DND-41 (cell line): Measurements from ENCODE around the gene U2AF1L4.

Experiments used
- ATAC-seq: fragments of 200-7000 bp; cut with Tn5 transposase; 3 replicates; pipeline ENCODE4 v1.9.1; 2021; ENCODE audit warnings: low read depth; ENCODE audit not compliant: insufficient read depth
- DNase-seq: peaks from one replicate; pipeline ENCODE4 v3.0.0-alpha.2; 2020
- H2AFZ ChIP-seq: 2 replicates; pipeline ENCODE4 v1.6.0; 2012; ENCODE audit warnings: low read depth, low read length
- H3K27ac ChIP-seq: 2 replicates; pipeline ENCODE4 v1.5.1; 2012; ENCODE audit warnings: low read length, inconsistent platforms
- H3K27me3 ChIP-seq: fragments of 200-600 bp; sonication (generic); 2 replicates; pipeline ENCODE4 v1.6.0; 2012; ENCODE audit warnings: low read length, mild to moderate bottlenecking, inconsistent platforms; ENCODE audit not compliant: insufficient read depth, poor library complexity
- H3K36me3 ChIP-seq: 2 replicates; pipeline ENCODE4 v1.5.1; 2012; ENCODE audit warnings: low read length, inconsistent platforms; ENCODE audit not compliant: insufficient read depth
- H3K4me1 ChIP-seq: 2 replicates; pipeline ENCODE4 v1.5.1; 2012; ENCODE audit warnings: mild to moderate bottlenecking, low read length; ENCODE audit not compliant: insufficient read depth
- H3K4me2 ChIP-seq: 2 replicates; pipeline ENCODE4 v1.6.0; 2012; ENCODE audit warnings: mild to moderate bottlenecking, moderate library complexity, low read length, inconsistent platforms; ENCODE audit not compliant: insufficient read depth
- H3K4me3 ChIP-seq, 2 experiments: fragments of 200-600 bp in 1 of 2; shearing (Covaris generic) in 1 of 2; 2 replicates each; pipeline ENCODE4 v1.5.1; 2012 to 2016; ENCODE audit warnings: inconsistent platforms in 2 of 2, low read length in 2 of 2, mild to moderate bottlenecking in 2 of 2, low read depth in 1 of 2, moderate library complexity in 1 of 2
- H3K79me2 ChIP-seq: 2 replicates; pipeline ENCODE4 v1.6.0; 2012; ENCODE audit warnings: low read length, inconsistent platforms; ENCODE audit not compliant: insufficient read depth
- H3K9ac ChIP-seq: 2 replicates; pipeline ENCODE4 v1.6.0; 2012; ENCODE audit warnings: low read depth, mild to moderate bottlenecking, inconsistent platforms, low read length, moderate library complexity
- H3K9me3 ChIP-seq: 2 replicates; pipeline ENCODE4 v1.5.1; 2012; ENCODE audit warnings: low read length, moderate library complexity, mild to moderate bottlenecking, inconsistent platforms; ENCODE audit not compliant: insufficient read depth, severe bottlenecking
- H4K20me1 ChIP-seq: 2 replicates; pipeline ENCODE4 v1.6.0; 2012; ENCODE audit warnings: low read length; ENCODE audit not compliant: insufficient read depth
- CTCF ChIP-seq: IDR thresholded peaks from 2 replicates; pipeline ENCODE4 v1.5.1; 2012; ENCODE audit warnings: borderline replicate concordance, low read length, moderate library complexity, mild to moderate bottlenecking; ENCODE audit not compliant: poor library complexity, severe bottlenecking; ENCODE audit errors: extremely low read depth
- EZH2 ChIP-seq: IDR thresholded peaks from 3 replicates; pipeline ENCODE4 v1.6.1; 2012; ENCODE audit warnings: borderline replicate concordance, low read depth, mild to moderate bottlenecking, moderate library complexity, low read length, inconsistent platforms; ENCODE audit not compliant: severe bottlenecking

The U2AF1L4 gene

GRCh38 chr19:35703343-35703742 lies 41.9 kb downstream of the U2AF1L4 start:
- H2AFZ ChIP-seq = peak overlapping the region; percentile 98; the same call in 1 of the 2 replicates
- H3K4me1 ChIP-seq = peaks cover 18% of the 10 kb centered on the region
- no peaks in the 10 kb centered on the region for H3K9me3 ChIP-seq
- no peak for TF ChIP-seq EZH2
- TF ChIP-seq CTCF = no peak
- H3K27me3 ChIP-seq = peaks cover 4% of the 10 kb centered on the region
- ATAC-seq = no peak
- no peak overlapping the region for H3K27ac ChIP-seq
- no peaks in the 10 kb centered on the region for H3K36me3 ChIP-seq
- no peak overlapping the region for H3K4me3 ChIP-seq
- H3K9ac ChIP-seq = no peak overlapping the region; the same call in 1 of the 2 replicates
- peak overlapping the region; percentile 78; the same call in 1 of the 2 replicates for H3K4me2 ChIP-seq
- DNase-seq = no peak
- no peaks in the 10 kb centered on the region for H4K20me1 ChIP-seq
- no peaks in the 10 kb centered on the region for H3K79me2 ChIP-seq

- peak overlapping the region; percentile 98 for H2AFZ ChIP-seq
- DNase-seq (peak; percentile 98), ATAC-seq (peak; percentile 99)
- peak overlapping the region; percentile 57 for H3K9ac ChIP-seq
- H3K4me3 ChIP-seq = peak overlapping the region; percentile 21 to 78; a peak in 3 of 4 replicates
- peaks cover 18% of the 10 kb centered on the region for H3K4me1 ChIP-seq
- TF ChIP-seq EZH2 (no peak), CTCF (no peak)
- H4K20me1 ChIP-seq = no peaks in the 10 kb centered on the region
- peak overlapping the region; percentile 75 for H3K27ac ChIP-seq
- H3K36me3 ChIP-seq = no peaks in the 10 kb centered on the region
- peak overlapping the region; percentile 78 for H3K4me2 ChIP-seq
- H3K27me3 ChIP-seq = no peaks in the 10 kb centered on the region
- no peaks in the 10 kb centered on the region for H3K9me3 ChIP-seq
- H3K79me2 ChIP-seq = no peaks in the 10 kb centered on the region
These were observed 42.8 kb downstream of the U2AF1L4 start for GRCh38 chr19:35702223-35703012.

- ATAC-seq (no peak), DNase-seq (no peak)
- Histone ChIP-seq H4K20me1 (no peaks in the 10 kb centered on the region), H2AFZ (no peak overlapping the region), H3K27me3 (no peaks in the 10 kb centered on the region), H3K9ac (no peak overlapping the region), H3K79me2 (no peaks in the 10 kb centered on the region), H3K9me3 (no peaks in the 10 kb centered on the region), H3K4me1 (peaks cover 14% of the 10 kb centered on the region), H3K27ac (no peak overlapping the region), H3K4me2 (no peak overlapping the region), H3K36me3 (no peaks in the 10 kb centered on the region), H3K4me3 (no peak overlapping the region)
- TF ChIP-seq CTCF (no peak), EZH2 (no peak)
These were observed 48.4 kb downstream of the U2AF1L4 start for GRCh38 chr19:35696835-35697234.
